GM12878 (cell line): ENCODE data around the gene MFSD6. TPM values are rescaled to one million over a fixed set of nuclear protein-coding genes. Genes with fewer than 3 reads are reported as not detected.

Experiments
- ATAC-seq: fragments of 200-7000 bp; cut with Tn5 transposase; 3 replicates; pipeline ENCODE4 v1.9.1; 2020; ENCODE audit warnings: mild to moderate bottlenecking, moderate library complexity
- BruUV-seq: library from RNA; stranded (reverse); fragments of 400-500 nt; replicated peaks from 2 replicates; lab custom pipeline; 2021; lab: Mats Ljungman, UMichigan
- CTCF ChIA-PET: fragments of 300-600 bp; sonication (Branson Sonifier 250); formaldehyde crosslinking; extraction: SDS; loops from one replicate; lab custom pipeline; 2021; ENCODE audit warnings: inconsistent platforms; lab: Yijun Ruan, JAX
- POLR2A ChIA-PET: fragments of 350-600 bp; formaldehyde crosslinking; extraction: SDS; loops from one replicate; lab custom pipeline; 2021; ENCODE audit warnings: inconsistent platforms; lab: Charles Lee
- RAD21 ChIA-PET: fragments of 300-600 bp; sonication (Branson Sonifier 250); formaldehyde crosslinking; loops from one replicate; lab custom pipeline; 2023; ENCODE audit warnings: antibody characterized with exemption; ENCODE audit not compliant: unreplicated experiment; lab: Charles Lee
- SMC1A ChIA-PET: fragments of 300-600 bp; sonication (Branson Sonifier 250); formaldehyde crosslinking; loops from one replicate; lab custom pipeline; 2023; ENCODE audit not compliant: unreplicated experiment, uncharacterized antibody; lab: Charles Lee
- DNase-seq: peaks from one replicate; pipeline ENCODE4 v3.0.0-alpha.2; 2011; ENCODE audit warnings: low read depth, low spot score
- FAIRE-seq: peaks from 3 replicates; lab custom pipeline; 2011; peaks lifted over from hg19 to GRCh38; lab: Jason Lieb, UNC
- H2AFZ ChIP-seq: 2 replicates; pipeline ENCODE4 v1.6.0; 2011; ENCODE audit warnings: low read depth, low read length, control low read depth; ENCODE audit not compliant: control insufficient read depth
- H3K27ac ChIP-seq: 2 replicates; pipeline ENCODE4 v1.5.1; 2011; ENCODE audit warnings: control low read depth; ENCODE audit not compliant: control insufficient read depth, insufficient read depth
- H3K27me3 ChIP-seq, 2 experiments: replicated peaks in 1 of 2; 2 replicates each; pipeline versions ENCODE4 v1.6.0 to v1.6.1; 2011; ENCODE audit warnings: low read length in 1 of 2; ENCODE audit not compliant: control insufficient read depth in 2 of 2, insufficient read depth in 2 of 2
- H3K36me3 ChIP-seq, 2 experiments: 2 replicates each; pipeline ENCODE4 v1.5.1; 2011; ENCODE audit warnings: low read length in 1 of 2; ENCODE audit not compliant: control insufficient read depth in 2 of 2, insufficient read depth in 2 of 2
- H3K4me1 ChIP-seq: 2 replicates; pipeline ENCODE4 v1.6.1; 2011; ENCODE audit warnings: mild to moderate bottlenecking, low read length, moderate library complexity, mixed read lengths; ENCODE audit not compliant: control insufficient read depth, insufficient read depth
- H3K4me2 ChIP-seq: 2 replicates; pipeline ENCODE4 v1.6.0; 2011; ENCODE audit warnings: control low read depth; ENCODE audit not compliant: control insufficient read depth, insufficient read depth
- H3K4me3 ChIP-seq: fragments of 200-600 bp; sonication (generic); 2 replicates; pipeline ENCODE4 v1.5.1; 2016
- H3K79me2 ChIP-seq: 2 replicates; pipeline ENCODE4 v1.6.0; 2011; ENCODE audit warnings: low read length; ENCODE audit not compliant: control insufficient read depth, insufficient read depth
- H3K9ac ChIP-seq: 2 replicates; pipeline ENCODE4 v1.8.0; 2011; ENCODE audit warnings: low read length, control low read depth, mixed read lengths; ENCODE audit not compliant: control insufficient read depth, insufficient read depth
- H3K9me3 ChIP-seq: replicated peaks from 3 replicates; pipeline ENCODE4 v1.5.1; 2011; ENCODE audit warnings: mild to moderate bottlenecking, low read length; ENCODE audit not compliant: control insufficient read depth, insufficient read depth
- H4K20me1 ChIP-seq: 2 replicates; pipeline ENCODE4 v1.6.0; 2011; ENCODE audit not compliant: control insufficient read depth, insufficient read depth
- BMI1 ChIP-seq: fragments of 450-650 bp; IDR thresholded peaks from 2 replicates; pipeline ENCODE4 v1.6.1; 2016; ENCODE audit warnings: mild to moderate bottlenecking, moderate library complexity, borderline replicate concordance
- BRCA1 ChIP-seq: IDR thresholded peaks from 2 replicates; pipeline ENCODE4 v1.6.1; 2011; ENCODE audit warnings: low read depth, low read length, improper control_type of control experiment
- CHD2 ChIP-seq: IDR thresholded peaks from 2 replicates; pipeline ENCODE4 v1.6.1; 2011; ENCODE audit warnings: low read depth, low read length, improper control_type of control experiment, borderline replicate concordance
- FOXK2 ChIP-seq: fragments of 450-650 bp; IDR thresholded peaks from 2 replicates; pipeline ENCODE4 v1.6.1; 2017; ENCODE audit warnings: mild to moderate bottlenecking, moderate library complexity
- MEF2A ChIP-seq: IDR thresholded peaks from 2 replicates; pipeline ENCODE4 v1.6.1; 2011; ENCODE audit warnings: low read depth, mild to moderate bottlenecking, low read length, moderate library complexity; ENCODE audit not compliant: insufficient read depth
- MYB ChIP-seq: fragments of 150-350 bp; IDR thresholded peaks from 2 replicates; pipeline ENCODE4 v1.6.1; 2014; ENCODE audit warnings: mild to moderate bottlenecking, low read depth, low read length, borderline replicate concordance
- MYC ChIP-seq: IDR thresholded peaks from 2 replicates; pipeline ENCODE4 v1.6.1; 2011; ENCODE audit warnings: mild to moderate bottlenecking, low read length, moderate library complexity, inconsistent platforms; ENCODE audit not compliant: insufficient read depth, insufficient replicate concordance, insufficient read length, severe bottlenecking
- NR2C1 ChIP-seq: fragments of 450-650 bp; IDR thresholded peaks from 2 replicates; pipeline ENCODE4 v1.6.1; 2017; ENCODE audit warnings: antibody characterized with exemption, mild to moderate bottlenecking, moderate library complexity
- PML ChIP-seq: IDR thresholded peaks from 2 replicates; pipeline ENCODE4 v1.6.1; 2012; ENCODE audit warnings: low read length, inconsistent platforms
- RELA ChIP-seq: fragments of 450-650 bp; IDR thresholded peaks from 2 replicates; pipeline ENCODE4 v1.8.0; 2014; ENCODE audit warnings: borderline replicate concordance; ENCODE audit not compliant: partially characterized antibody
- SMAD5 ChIP-seq: IDR thresholded peaks from 2 replicates; pipeline ENCODE4 v1.6.1; 2016; ENCODE audit warnings: antibody characterized with exemption, low read depth
- SREBF1 ChIP-seq: IDR thresholded peaks from 2 replicates; pipeline ENCODE4 v1.6.1; 2012; ENCODE audit warnings: mild to moderate bottlenecking, low read length
- TCF3 ChIP-seq: IDR thresholded peaks from 2 replicates; pipeline ENCODE4 v1.6.1; 2012; ENCODE audit warnings: low read depth, mild to moderate bottlenecking, low read length, borderline replicate concordance; ENCODE audit not compliant: insufficient read depth
- TCF7 ChIP-seq: IDR thresholded peaks from 2 replicates; pipeline ENCODE4 v1.6.1; 2014; ENCODE audit warnings: antibody characterized with exemption, borderline replicate concordance
- YBX1 ChIP-seq: fragments of 450-650 bp; IDR thresholded peaks from 2 replicates; pipeline ENCODE4 v1.6.1; 2016; ENCODE audit warnings: antibody characterized with exemption
- ZNF24 ChIP-seq: fragments of 450-650 bp; IDR thresholded peaks from 2 replicates; pipeline ENCODE4 v1.6.1; 2017; ENCODE audit warnings: antibody characterized with exemption, mild to moderate bottlenecking
- WGBS: methylation state at CpG from one replicate; pipeline ENCODE4 v1.1.6; 2016; ENCODE audit warnings: low lambda C conversion rate; ENCODE audit not compliant: insufficient replicate concordance, insufficient coverage; ENCODE audit errors: missing lambda C conversion rate; 5-methylcytosine and 5-hydroxymethylcytosine counted together
- in situ Hi-C: fragments of 300-500 bp; cut with MboI; formaldehyde crosslinking; loops from 9 replicates; pipeline ENCODE4 v1.14.3; 2018; ENCODE audit warnings: mixed read lengths
- intact Hi-C: fragments of 100-400 bp; cut with micrococcal nuclease; formaldehyde crosslinking; loops from one replicate; pipeline ENCODE4 v1.14.2; 2022; ENCODE audit not compliant: unreplicated experiment
- polyA plus RNA-seq, 11 experiments: library from polyadenylated mRNA; depleted of rRNA in 4 of 11; unstranded in 6 of 11; stranded (reverse) in 5 of 11; fragments of >200 nt; fragmentation: Nextera tagmentation in 4 of 11; fragmentation: Illumina TruSeq in 1 of 11; extraction: Ambion mirVana in 4 of 11; extraction: Trizol in 1 of 11; gene quantifications; 1 replicate in 1 of 11; 2 replicates in 10 of 11; pipeline versions ENCODE4 v1.2.1 to v1.2.3, GENCODE V29; 2011 to 2016; ENCODE audit warnings: inconsistent platforms in 2 of 11, missing spikeins in 2 of 11, low read depth in 1 of 11
- total RNA-seq, 4 experiments: library from RNA; depleted of rRNA in 3 of 4; stranded (reverse); fragments of >200 nt in 3 of 4; fragmentation: Illumina TruSeq in 1 of 4; extraction: Trizol in 1 of 4; gene quantifications; 2 replicates each; pipeline versions ENCODE4 v1.2.1 to v1.2.3, GENCODE V29; 2013 to 2021
- TF ChIP-seq, protein P1 (sequence below): fragments of 450-650 bp; IDR thresholded peaks from 2 replicates; pipeline ENCODE4 v1.6.1; 2017; ENCODE audit warnings: mild to moderate bottlenecking
- TF ChIP-seq, protein P2 (sequence below): fragments of 450-650 bp; IDR thresholded peaks from 2 replicates; pipeline ENCODE4 v1.6.1; 2014; ENCODE audit warnings: mild to moderate bottlenecking
- TF ChIP-seq, protein P3 (sequence below): IDR thresholded peaks from 2 replicates; pipeline ENCODE4 v1.6.1; 2011; ENCODE audit warnings: low read depth, low read length, improper control_type of control experiment, borderline replicate concordance

The MFSD6 gene
- total and polyA plus RNA-seq, 10 of the 15 experiments (the other 5 are each of a cell fraction or from before 2014, with no cell fraction given), result 6.7 to 42.6 (median 24.2) TPM

DNA sequence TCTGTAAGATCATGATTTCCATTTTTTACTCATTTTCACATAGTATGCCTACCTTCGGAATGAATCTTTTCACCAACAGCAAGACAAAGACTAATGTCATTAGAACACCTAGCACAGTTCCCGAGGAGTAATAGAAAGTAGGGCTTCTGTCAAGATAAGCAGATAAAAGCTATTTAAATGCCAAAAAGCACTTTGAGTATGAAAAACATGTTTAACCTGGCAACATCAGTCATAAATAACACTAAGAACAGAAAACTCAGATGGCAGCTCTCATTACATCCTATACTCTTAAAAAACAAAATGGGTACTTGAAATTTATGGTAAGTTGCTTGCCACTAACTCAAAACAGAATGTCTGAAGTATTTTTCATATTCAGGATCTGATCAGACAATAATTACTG, 109.3 kb downstream of the MFSD6 start:
- no peaks in the 10 kb centered on the region for H4K20me1 ChIP-seq
- ChIA-PET POLR2A (interaction anchor here (2.5 kb wide), 1 partner anchor 12 kb away, joined by 10 read pairs; no protein-coding TSS in a partner anchor), RAD21 (interaction anchor here (0.9 to 4.2 kb wide), 8 partner anchors 14 to 187 kb away, joined by 3 to 36 read pairs (median 4); partner anchors contain the start of gene NEMP2), SMC1A (interaction anchor here (0.7 to 8.4 kb wide), 13 partner anchors 8 to 333 kb away, joined by 3 to 65 read pairs (median 5); no protein-coding TSS in a partner anchor), CTCF (interaction anchor here (0.8 to 4.8 kb wide), 7 partner anchors 12 to 177 kb away, joined by 3 to 33 read pairs (median 3); no protein-coding TSS in a partner anchor)
- H3K36me3 ChIP-seq, result peaks cover 2 to 9% of the 10 kb centered on the region in 2 experiments
- intact Hi-C loops, result loop anchor here (5.0 kb wide), 1 partner anchor 430 kb away; no protein-coding TSS in a partner anchor
- in situ Hi-C loops, result no loop called here
- DNase-seq, result no peak
- H3K9me3 ChIP-seq, result no peaks in the 10 kb centered on the region
- BruUV-seq, result no TSS peak
- no peak for FAIRE-seq
- no peaks in the 10 kb centered on the region for H3K79me2 ChIP-seq
- H3K27ac ChIP-seq, result no peak overlapping the region
- 98% methylated on average over 2 of the region's 2 CpGs for WGBS
- H3K9ac ChIP-seq, result no peak overlapping the region
- no peaks in the 10 kb centered on the region for H3K27me3 ChIP-seq
- peaks cover 7% of the 10 kb centered on the region for H3K4me1 ChIP-seq
- TF ChIP-seq NR2C1 (no peak), RELA (no peak), MEF2A (no peak), CHD2 (no peak), BMI1 (no peak), TCF3 (no peak), YBX1 (no peak), MYC (no peak), ZNF24 (no peak), SMAD5 (no peak), TCF7 (no peak), FOXK2 (no peak), BRCA1 (no peak), SREBF1 (no peak), PML (no peak), MYB (no peak)
- TF ChIP-seq, protein P1, sequence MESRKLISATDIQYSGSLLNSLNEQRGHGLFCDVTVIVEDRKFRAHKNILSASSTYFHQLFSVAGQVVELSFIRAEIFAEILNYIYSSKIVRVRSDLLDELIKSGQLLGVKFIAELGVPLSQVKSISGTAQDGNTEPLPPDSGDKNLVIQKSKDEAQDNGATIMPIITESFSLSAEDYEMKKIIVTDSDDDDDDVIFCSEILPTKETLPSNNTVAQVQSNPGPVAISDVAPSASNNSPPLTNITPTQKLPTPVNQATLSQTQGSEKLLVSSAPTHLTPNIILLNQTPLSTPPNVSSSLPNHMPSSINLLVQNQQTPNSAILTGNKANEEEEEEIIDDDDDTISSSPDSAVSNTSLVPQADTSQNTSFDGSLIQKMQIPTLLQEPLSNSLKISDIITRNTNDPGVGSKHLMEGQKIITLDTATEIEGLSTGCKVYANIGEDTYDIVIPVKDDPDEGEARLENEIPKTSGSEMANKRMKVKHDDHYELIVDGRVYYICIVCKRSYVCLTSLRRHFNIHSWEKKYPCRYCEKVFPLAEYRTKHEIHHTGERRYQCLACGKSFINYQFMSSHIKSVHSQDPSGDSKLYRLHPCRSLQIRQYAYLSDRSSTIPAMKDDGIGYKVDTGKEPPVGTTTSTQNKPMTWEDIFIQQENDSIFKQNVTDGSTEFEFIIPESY, result no peak
- TF ChIP-seq, protein P2, sequence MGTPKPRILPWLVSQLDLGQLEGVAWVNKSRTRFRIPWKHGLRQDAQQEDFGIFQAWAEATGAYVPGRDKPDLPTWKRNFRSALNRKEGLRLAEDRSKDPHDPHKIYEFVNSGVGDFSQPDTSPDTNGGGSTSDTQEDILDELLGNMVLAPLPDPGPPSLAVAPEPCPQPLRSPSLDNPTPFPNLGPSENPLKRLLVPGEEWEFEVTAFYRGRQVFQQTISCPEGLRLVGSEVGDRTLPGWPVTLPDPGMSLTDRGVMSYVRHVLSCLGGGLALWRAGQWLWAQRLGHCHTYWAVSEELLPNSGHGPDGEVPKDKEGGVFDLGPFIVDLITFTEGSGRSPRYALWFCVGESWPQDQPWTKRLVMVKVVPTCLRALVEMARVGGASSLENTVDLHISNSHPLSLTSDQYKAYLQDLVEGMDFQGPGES, result no peak
- TF ChIP-seq, protein P3, sequence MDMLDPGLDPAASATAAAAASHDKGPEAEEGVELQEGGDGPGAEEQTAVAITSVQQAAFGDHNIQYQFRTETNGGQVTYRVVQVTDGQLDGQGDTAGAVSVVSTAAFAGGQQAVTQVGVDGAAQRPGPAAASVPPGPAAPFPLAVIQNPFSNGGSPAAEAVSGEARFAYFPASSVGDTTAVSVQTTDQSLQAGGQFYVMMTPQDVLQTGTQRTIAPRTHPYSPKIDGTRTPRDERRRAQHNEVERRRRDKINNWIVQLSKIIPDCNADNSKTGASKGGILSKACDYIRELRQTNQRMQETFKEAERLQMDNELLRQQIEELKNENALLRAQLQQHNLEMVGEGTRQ, result no peak
- H3K4me2 ChIP-seq, result no peak overlapping the region
- ATAC-seq, result no peak
- no peak overlapping the region for H2AFZ ChIP-seq
- H3K4me3 ChIP-seq, result no peak overlapping the region
